Neural cell (in vitro differentiated cells): ENCODE measurements around the gene KCNK10. TPM values are rescaled to one million over a fixed set of nuclear protein-coding genes. Genes with fewer than 3 reads are reported as not detected.

ENCODE experiments used
- H2AFZ ChIP-seq: fragments of 200-600, 300-800 bp; sonication (generic), shearing (Covaris generic); 2 replicates; pipeline ENCODE4 v1.6.0; 2014; ENCODE audit warnings: low read depth, mild to moderate bottlenecking, antibody characterized with exemption, low read length, moderate library complexity
- H3F3A ChIP-seq: fragments of 200-600 bp; shearing (Covaris generic); 2 replicates; pipeline ENCODE4 v1.6.1; 2016; ENCODE audit warnings: mild to moderate bottlenecking, moderate library complexity, mixed read lengths, antibody characterized with exemption, low read length; ENCODE audit not compliant: insufficient read depth, poor library complexity, severe bottlenecking
- H3K27ac ChIP-seq: fragments of 200-600, 300-800 bp; sonication (generic), shearing (Covaris generic); 2 replicates; pipeline ENCODE4 v1.5.1; 2014; ENCODE audit warnings: mild to moderate bottlenecking, low read length, moderate library complexity
- H3K27me3 ChIP-seq: fragments of 300-800, 200-600 bp; sonication (generic), shearing (Covaris generic); 2 replicates; pipeline ENCODE4 v1.6.0; 2014; ENCODE audit warnings: mild to moderate bottlenecking, low read depth, low read length, moderate library complexity; ENCODE audit not compliant: insufficient read depth
- H3K36me3 ChIP-seq: fragments of 300-800, 200-600 bp; sonication (generic), shearing (Covaris generic); 2 replicates; pipeline ENCODE4 v1.5.1; 2014; ENCODE audit warnings: mild to moderate bottlenecking, antibody characterized with exemption, low read length, moderate library complexity; ENCODE audit not compliant: insufficient read depth
- H3K4me2 ChIP-seq: fragments of 300-800, 200-600 bp; sonication (generic), shearing (Covaris generic); 2 replicates; pipeline ENCODE4 v1.6.0; 2014; ENCODE audit warnings: mild to moderate bottlenecking, low read length
- H3K4me3 ChIP-seq: fragments of 300-800, 200-600 bp; sonication (generic), shearing (Covaris generic); 2 replicates; pipeline ENCODE4 v1.5.1; 2014; ENCODE audit warnings: mild to moderate bottlenecking, low read length, moderate library complexity
- H3K79me2 ChIP-seq: fragments of 200-600 bp; shearing (Covaris generic); replicated peaks from 2 replicates; pipeline ENCODE4 v1.6.0; 2014; ENCODE audit warnings: mild to moderate bottlenecking, low read length, moderate library complexity; ENCODE audit not compliant: insufficient read depth
- H3K9ac ChIP-seq: fragments of 300-800, 200-600 bp; sonication (generic), shearing (Covaris generic); 2 replicates; pipeline ENCODE4 v1.6.1; 2016; ENCODE audit warnings: mild to moderate bottlenecking, low read length, mixed read lengths
- H3K9me2 ChIP-seq: fragments of 200-600 bp; shearing (Covaris generic); 2 replicates; pipeline ENCODE4 v1.6.1; 2016; ENCODE audit warnings: mild to moderate bottlenecking, low read length, mixed read lengths; ENCODE audit not compliant: insufficient read depth
- H3K9me3 ChIP-seq: fragments of 200-600, 300-800 bp; sonication (generic), shearing (Covaris generic); 2 replicates; pipeline ENCODE4 v1.6.1; 2016; ENCODE audit warnings: mild to moderate bottlenecking, mixed run types, low read length, moderate library complexity, mixed read lengths
- H4K20me1 ChIP-seq: fragments of 200-600 bp; shearing (Covaris generic); 2 replicates; pipeline ENCODE4 v1.6.1; 2016; ENCODE audit warnings: mild to moderate bottlenecking, mixed run types; ENCODE audit not compliant: insufficient read depth
- EP300 ChIP-seq: fragments of 450-650 bp; conservative IDR thresholded peaks from 2 replicates; pipeline ENCODE4 v1.6.1; 2014; ENCODE audit warnings: antibody characterized with exemption, mild to moderate bottlenecking, moderate library complexity; ENCODE audit not compliant: poor library complexity, severe bottlenecking
- EZH2 ChIP-seq: fragments of 200-600, 300-800 bp; shearing (Covaris generic), sonication (generic); IDR thresholded peaks from 2 replicates; pipeline ENCODE4 v1.6.1; 2014; ENCODE audit warnings: antibody characterized with exemption, low read length, borderline replicate concordance, mild to moderate bottlenecking; ENCODE audit not compliant: insufficient read depth, poor library complexity, severe bottlenecking
- MXI1 ChIP-seq: fragments of 450-650 bp; conservative IDR thresholded peaks from 2 replicates; pipeline ENCODE4 v1.6.1; 2014; ENCODE audit warnings: antibody characterized with exemption, mild to moderate bottlenecking; ENCODE audit not compliant: poor library complexity, severe bottlenecking
- POLR2AphosphoS5 ChIP-seq: IDR thresholded peaks from 2 replicates; pipeline ENCODE4 v1.6.1; 2012
- RAD21 ChIP-seq: fragments of 450-650 bp; conservative IDR thresholded peaks from 2 replicates; pipeline ENCODE4 v1.6.1; 2014; ENCODE audit warnings: antibody characterized with exemption, mild to moderate bottlenecking, moderate library complexity
- SMC3 ChIP-seq: fragments of 450-650 bp; conservative IDR thresholded peaks from 2 replicates; pipeline ENCODE4 v1.6.1; 2014; ENCODE audit warnings: antibody characterized with exemption, mild to moderate bottlenecking, moderate library complexity; ENCODE audit not compliant: poor library complexity
- TAF1 ChIP-seq: IDR thresholded peaks from 2 replicates; pipeline ENCODE4 v1.6.1; 2012; ENCODE audit warnings: low read depth
- polyA plus RNA-seq: library from polyadenylated mRNA; depleted of rRNA; stranded (reverse); fragments of >200 nt; gene quantifications from 2 replicates; pipeline ENCODE4 v1.2.3, GENCODE V29; 2014
- TF ChIP-seq, protein P1 (sequence below): IDR thresholded peaks from 2 replicates; pipeline ENCODE4 v1.6.1; 2012; ENCODE audit warnings: borderline replicate concordance
- TF ChIP-seq, protein P2 (sequence below): fragments of 450-650 bp; IDR thresholded peaks from 2 replicates; pipeline ENCODE4 v1.5.1; 2014; ENCODE audit warnings: antibody characterized with exemption, mild to moderate bottlenecking, moderate library complexity; ENCODE audit not compliant: poor library complexity, severe bottlenecking

The KCNK10 gene
- polyA plus RNA-seq, 1 donor from 2014 or later: 6.9 TPM

DNA sequence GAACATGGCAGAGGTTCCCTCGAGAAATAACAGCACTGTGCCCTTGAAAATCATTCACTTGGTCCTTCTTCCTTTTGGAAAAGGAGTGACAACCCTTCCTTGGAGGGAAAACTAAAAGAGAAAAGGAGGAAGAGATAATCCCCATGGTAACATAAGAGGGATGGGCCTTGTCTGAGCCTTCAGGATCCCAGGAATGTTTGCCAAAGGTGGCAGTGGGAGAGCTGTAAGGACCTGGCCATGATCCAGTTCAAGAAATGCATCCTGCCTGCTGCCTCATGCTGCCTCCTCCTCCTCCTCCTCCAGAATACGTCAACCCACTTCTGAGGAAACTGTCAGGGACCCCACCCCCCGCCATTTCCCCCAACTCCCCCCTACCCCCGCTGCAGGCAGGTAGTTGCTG is 118.8 kb downstream of the KCNK10 start:
- H3K9me2 ChIP-seq: no peaks in the 10 kb centered on the region
- H3K4me2 ChIP-seq: no peak overlapping the region
- no peaks in the 10 kb centered on the region for H3K27me3 ChIP-seq
- no peaks in the 10 kb centered on the region for H3F3A ChIP-seq
- no peak overlapping the region for H3K27ac ChIP-seq
- H3K9ac ChIP-seq: no peak overlapping the region
- no peaks in the 10 kb centered on the region for H3K79me2 ChIP-seq
- TF ChIP-seq, protein P1, sequence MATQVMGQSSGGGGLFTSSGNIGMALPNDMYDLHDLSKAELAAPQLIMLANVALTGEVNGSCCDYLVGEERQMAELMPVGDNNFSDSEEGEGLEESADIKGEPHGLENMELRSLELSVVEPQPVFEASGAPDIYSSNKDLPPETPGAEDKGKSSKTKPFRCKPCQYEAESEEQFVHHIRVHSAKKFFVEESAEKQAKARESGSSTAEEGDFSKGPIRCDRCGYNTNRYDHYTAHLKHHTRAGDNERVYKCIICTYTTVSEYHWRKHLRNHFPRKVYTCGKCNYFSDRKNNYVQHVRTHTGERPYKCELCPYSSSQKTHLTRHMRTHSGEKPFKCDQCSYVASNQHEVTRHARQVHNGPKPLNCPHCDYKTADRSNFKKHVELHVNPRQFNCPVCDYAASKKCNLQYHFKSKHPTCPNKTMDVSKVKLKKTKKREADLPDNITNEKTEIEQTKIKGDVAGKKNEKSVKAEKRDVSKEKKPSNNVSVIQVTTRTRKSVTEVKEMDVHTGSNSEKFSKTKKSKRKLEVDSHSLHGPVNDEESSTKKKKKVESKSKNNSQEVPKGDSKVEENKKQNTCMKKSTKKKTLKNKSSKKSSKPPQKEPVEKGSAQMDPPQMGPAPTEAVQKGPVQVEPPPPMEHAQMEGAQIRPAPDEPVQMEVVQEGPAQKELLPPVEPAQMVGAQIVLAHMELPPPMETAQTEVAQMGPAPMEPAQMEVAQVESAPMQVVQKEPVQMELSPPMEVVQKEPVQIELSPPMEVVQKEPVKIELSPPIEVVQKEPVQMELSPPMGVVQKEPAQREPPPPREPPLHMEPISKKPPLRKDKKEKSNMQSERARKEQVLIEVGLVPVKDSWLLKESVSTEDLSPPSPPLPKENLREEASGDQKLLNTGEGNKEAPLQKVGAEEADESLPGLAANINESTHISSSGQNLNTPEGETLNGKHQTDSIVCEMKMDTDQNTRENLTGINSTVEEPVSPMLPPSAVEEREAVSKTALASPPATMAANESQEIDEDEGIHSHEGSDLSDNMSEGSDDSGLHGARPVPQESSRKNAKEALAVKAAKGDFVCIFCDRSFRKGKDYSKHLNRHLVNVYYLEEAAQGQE: no peak
- no peak for TF ChIP-seq TAF1
- no peak for TF ChIP-seq POLR2AphosphoS5
- TF ChIP-seq EP300: no peak
- TF ChIP-seq MXI1: no peak
- TF ChIP-seq, protein P2, sequence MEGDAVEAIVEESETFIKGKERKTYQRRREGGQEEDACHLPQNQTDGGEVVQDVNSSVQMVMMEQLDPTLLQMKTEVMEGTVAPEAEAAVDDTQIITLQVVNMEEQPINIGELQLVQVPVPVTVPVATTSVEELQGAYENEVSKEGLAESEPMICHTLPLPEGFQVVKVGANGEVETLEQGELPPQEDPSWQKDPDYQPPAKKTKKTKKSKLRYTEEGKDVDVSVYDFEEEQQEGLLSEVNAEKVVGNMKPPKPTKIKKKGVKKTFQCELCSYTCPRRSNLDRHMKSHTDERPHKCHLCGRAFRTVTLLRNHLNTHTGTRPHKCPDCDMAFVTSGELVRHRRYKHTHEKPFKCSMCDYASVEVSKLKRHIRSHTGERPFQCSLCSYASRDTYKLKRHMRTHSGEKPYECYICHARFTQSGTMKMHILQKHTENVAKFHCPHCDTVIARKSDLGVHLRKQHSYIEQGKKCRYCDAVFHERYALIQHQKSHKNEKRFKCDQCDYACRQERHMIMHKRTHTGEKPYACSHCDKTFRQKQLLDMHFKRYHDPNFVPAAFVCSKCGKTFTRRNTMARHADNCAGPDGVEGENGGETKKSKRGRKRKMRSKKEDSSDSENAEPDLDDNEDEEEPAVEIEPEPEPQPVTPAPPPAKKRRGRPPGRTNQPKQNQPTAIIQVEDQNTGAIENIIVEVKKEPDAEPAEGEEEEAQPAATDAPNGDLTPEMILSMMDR: no peak
- no peak for TF ChIP-seq RAD21
- TF ChIP-seq SMC3: no peak
- TF ChIP-seq EZH2: no peak
- no peaks in the 10 kb centered on the region for H3K9me3 ChIP-seq
- no peak overlapping the region for H2AFZ ChIP-seq
- no peaks in the 10 kb centered on the region for H3K36me3 ChIP-seq
- no peak overlapping the region for H3K4me3 ChIP-seq
- no peaks in the 10 kb centered on the region for H4K20me1 ChIP-seq

DNA sequence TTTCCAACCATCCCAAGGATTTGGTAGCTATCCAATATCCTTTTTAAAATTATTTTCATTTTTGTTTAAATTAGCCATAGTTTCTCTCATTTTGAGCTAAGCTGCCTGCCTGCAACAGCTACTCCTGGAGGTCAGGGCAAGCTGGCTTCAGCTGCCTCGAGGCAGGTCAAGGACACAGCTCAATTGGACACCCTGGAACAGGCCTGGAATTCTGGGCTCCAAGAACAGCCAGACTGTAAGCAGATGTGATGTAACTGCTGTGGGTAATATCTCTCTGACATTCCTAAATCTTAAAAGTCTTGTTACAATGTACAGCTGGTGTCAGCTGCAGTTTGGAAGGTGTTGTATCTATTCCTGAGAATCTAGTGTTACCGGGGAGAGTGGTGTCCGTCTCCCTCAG is 119.8 kb downstream of the KCNK10 start:
- no peaks in the 10 kb centered on the region for H4K20me1 ChIP-seq
- no peaks in the 10 kb centered on the region for H3K9me3 ChIP-seq
- H3K4me3 ChIP-seq: no peak overlapping the region
- TF ChIP-seq TAF1 (no peak), MXI1 (no peak), RAD21 (no peak), EP300 (no peak), EZH2 (no peak), POLR2AphosphoS5 (no peak), SMC3 (no peak)
- TF ChIP-seq, protein P2: no peak
- TF ChIP-seq, protein P1: no peak
- no peak overlapping the region for H3K4me2 ChIP-seq
- H3K36me3 ChIP-seq: no peaks in the 10 kb centered on the region
- H3K27me3 ChIP-seq: no peaks in the 10 kb centered on the region
- H3K27ac ChIP-seq: no peak overlapping the region
- no peaks in the 10 kb centered on the region for H3K79me2 ChIP-seq
- no peak overlapping the region for H2AFZ ChIP-seq
- H3K9me2 ChIP-seq: no peaks in the 10 kb centered on the region
- H3K9ac ChIP-seq: no peak overlapping the region
- H3F3A ChIP-seq: no peaks in the 10 kb centered on the region
